ENCODE measurements around the gene EIF3D. TPM values are rescaled to one million over a fixed set of nuclear protein-coding genes. Genes with fewer than 3 reads are reported as not detected.
A peak's percentile ranks its signal among the peaks of the same experiment; 100 is the strongest.
"Not testable (repeated sequence)": the region's sequence is repeated elsewhere in the genome, so short reads cannot be mapped to it uniquely, and the experiment has no call there.

Gene EIF3D
- total RNA-seq, 3 donors from 2014 or later: 375 to 392 (median 385) TPM

- Mint-ChIP-seq H3K4me1 (ENCODE audit: low read depth) (peaks cover 6% of the 10 kb centered on the region), H3K9me3 (no peaks in the 10 kb centered on the region), H3K27me3 (ENCODE audit: low read depth) (peaks cover 8% of the 10 kb centered on the region), H3K4me3 (no peak overlapping the region), H3K36me3 (ENCODE audit: insufficient read depth) (no peaks in the 10 kb centered on the region)
- DNase-seq (no peak), ATAC-seq (no peak)
Observed at GRCh38 chr22:36540867-36541642, 12.1 kb upstream of the EIF3D start.

- no peak for ATAC-seq
- Mint-ChIP-seq H3K4me1 (ENCODE audit: low read depth) (peaks cover 6% of the 10 kb centered on the region), H3K4me3 (no peak overlapping the region)
Observed at GRCh38 chr22:36538529-36538928, 9.6 kb upstream of the EIF3D start.

GRCh38 chr22:36536717-36537116 is 7.8 kb upstream of the EIF3D start:
- H3K36me3 Mint-ChIP-seq (ENCODE audit: insufficient read depth): no peaks in the 10 kb centered on the region
- ATAC-seq (no peak), DNase-seq (no peak)
- peaks cover 2% of the 10 kb centered on the region for H3K27me3 Mint-ChIP-seq (ENCODE audit: low read depth)
- no peak overlapping the region for H3K4me3 Mint-ChIP-seq
- no peaks in the 10 kb centered on the region for H3K9me3 Mint-ChIP-seq
- peaks cover 1% of the 10 kb centered on the region for H3K4me1 Mint-ChIP-seq (ENCODE audit: low read depth)

More at GRCh38 chr22:36538529-36538928, 9.6 kb upstream of the EIF3D start:
- DNase-seq: no peak
- Mint-ChIP-seq H3K9me3 (no peaks in the 10 kb centered on the region), H3K27me3 (ENCODE audit: low read depth) (peaks cover 2% of the 10 kb centered on the region), H3K36me3 (ENCODE audit: insufficient read depth) (no peaks in the 10 kb centered on the region)

GRCh38 chr22:36533320-36533719 is 4.4 kb upstream of the EIF3D start:
- not testable (repeated sequence) for H3K4me3 Mint-ChIP-seq; H3K4me1 Mint-ChIP-seq (ENCODE audit: low read depth); H3K36me3 Mint-ChIP-seq (ENCODE audit: insufficient read depth); H3K9me3 Mint-ChIP-seq; DNase-seq; H3K27me3 Mint-ChIP-seq (ENCODE audit: low read depth); ATAC-seq

GRCh38 chr22:36532466-36532865 is 3.5 kb upstream of the EIF3D start:
- Mint-ChIP-seq H3K27me3 (ENCODE audit: low read depth) (no peaks in the 10 kb centered on the region), H3K9me3 (no peaks in the 10 kb centered on the region), H3K4me3 (no peak overlapping the region), H3K4me1 (ENCODE audit: low read depth) (peaks cover 5% of the 10 kb centered on the region), H3K36me3 (ENCODE audit: insufficient read depth) (no peaks in the 10 kb centered on the region)
- ATAC-seq: no peak
- no peak for DNase-seq

GRCh38 chr22:36528341-36528740 is 625 bp downstream of the EIF3D start:
- ATAC-seq (peak; percentile 3 to 7), DNase-seq (no peak)
- Mint-ChIP-seq H3K27me3 (ENCODE audit: low read depth) (no peaks in the 10 kb centered on the region), H3K9me3 (no peaks in the 10 kb centered on the region), H3K36me3 (ENCODE audit: insufficient read depth) (peaks cover 37% of the 10 kb centered on the region), H3K4me1 (ENCODE audit: low read depth) (peaks cover 24% of the 10 kb centered on the region), H3K4me3 (peak overlapping the region; percentile 94)

- peaks cover 64% of the 10 kb centered on the region for H3K36me3 Mint-ChIP-seq (ENCODE audit: insufficient read depth)
- H3K4me3 Mint-ChIP-seq: no peak overlapping the region
- no peaks in the 10 kb centered on the region for H3K9me3 Mint-ChIP-seq
- H3K4me1 Mint-ChIP-seq (ENCODE audit: low read depth): peaks cover 19% of the 10 kb centered on the region
- DNase-seq (no peak), ATAC-seq (no peak)
- H3K27me3 Mint-ChIP-seq (ENCODE audit: low read depth): no peaks in the 10 kb centered on the region
Observed at GRCh38 chr22:36522662-36523061, 6.3 kb downstream of the EIF3D start.

GRCh38 chr22:36520423-36520822 is 8.5 kb downstream of the EIF3D start:
- peaks cover 67% of the 10 kb centered on the region for H3K36me3 Mint-ChIP-seq (ENCODE audit: insufficient read depth)
- H3K27me3 Mint-ChIP-seq (ENCODE audit: low read depth): no peaks in the 10 kb centered on the region
- H3K9me3 Mint-ChIP-seq: no peaks in the 10 kb centered on the region
- no peak for ATAC-seq
- no peak for DNase-seq
- H3K4me1 Mint-ChIP-seq (ENCODE audit: low read depth): peaks cover 3% of the 10 kb centered on the region
- H3K4me3 Mint-ChIP-seq: no peak overlapping the region

GRCh38 chr22:36519906-36520305 is 9.1 kb downstream of the EIF3D start:
- H3K27me3 Mint-ChIP-seq (ENCODE audit: low read depth); H3K9me3 Mint-ChIP-seq; ATAC-seq; DNase-seq; H3K4me3 Mint-ChIP-seq; H3K4me1 Mint-ChIP-seq (ENCODE audit: low read depth): not testable (repeated sequence)
- peaks cover 65% of the 10 kb centered on the region for H3K36me3 Mint-ChIP-seq (ENCODE audit: insufficient read depth)

- Mint-ChIP-seq H3K27me3 (ENCODE audit: low read depth) (no peaks in the 10 kb centered on the region), H3K36me3 (ENCODE audit: insufficient read depth) (peaks cover 66% of the 10 kb centered on the region), H3K9me3 (no peaks in the 10 kb centered on the region), H3K4me3 (no peak overlapping the region), H3K4me1 (ENCODE audit: low read depth) (no peaks in the 10 kb centered on the region)
- no peak for ATAC-seq
- no peak for DNase-seq
Observed at GRCh38 chr22:36514766-36515165, 14.2 kb downstream of the EIF3D start.

GRCh38 chr22:36512991-36513390 is 16.0 kb downstream of the EIF3D start:
- DNase-seq: no peak
- no peaks in the 10 kb centered on the region for H3K9me3 Mint-ChIP-seq
- no peaks in the 10 kb centered on the region for H3K27me3 Mint-ChIP-seq (ENCODE audit: low read depth)
- ATAC-seq: no peak
- no peak overlapping the region for H3K4me3 Mint-ChIP-seq
- peaks cover 57% of the 10 kb centered on the region for H3K36me3 Mint-ChIP-seq (ENCODE audit: insufficient read depth)
- no peaks in the 10 kb centered on the region for H3K4me1 Mint-ChIP-seq (ENCODE audit: low read depth)

GRCh38 chr22:36512333-36512732 is 16.6 kb downstream of the EIF3D start:
- H3K36me3 Mint-ChIP-seq (ENCODE audit: insufficient read depth): peaks cover 54% of the 10 kb centered on the region
- H3K9me3 Mint-ChIP-seq: no peaks in the 10 kb centered on the region
- peaks cover 4% of the 10 kb centered on the region for H3K4me1 Mint-ChIP-seq (ENCODE audit: low read depth)
- no peak overlapping the region for H3K4me3 Mint-ChIP-seq
- no peak for DNase-seq
- H3K27me3 Mint-ChIP-seq (ENCODE audit: low read depth): no peaks in the 10 kb centered on the region
- ATAC-seq: no peak

GRCh38 chr22:36510966-36511881 is 17.7 kb downstream of the EIF3D start:
- Mint-ChIP-seq H3K4me1 (ENCODE audit: low read depth) (peaks cover 7% of the 10 kb centered on the region), H3K4me3 (no peak overlapping the region), H3K27me3 (ENCODE audit: low read depth) (no peaks in the 10 kb centered on the region), H3K36me3 (ENCODE audit: insufficient read depth) (peaks cover 44% of the 10 kb centered on the region), H3K9me3 (no peaks in the 10 kb centered on the region)
- ATAC-seq (no peak), DNase-seq (peak; percentile 24)

- peaks cover 36% of the 10 kb centered on the region for H3K36me3 Mint-ChIP-seq (ENCODE audit: insufficient read depth)
Observed at GRCh38 chr22:36510384-36510783, 18.6 kb downstream of the EIF3D start.

More at GRCh38 chr22:36510384-36510783, 18.6 kb downstream of the EIF3D start:
- H3K4me1 Mint-ChIP-seq (ENCODE audit: low read depth): peaks cover 7% of the 10 kb centered on the region
- H3K4me3 Mint-ChIP-seq: no peak overlapping the region
- no peaks in the 10 kb centered on the region for H3K27me3 Mint-ChIP-seq (ENCODE audit: low read depth)
- ATAC-seq: no peak
- no peaks in the 10 kb centered on the region for H3K9me3 Mint-ChIP-seq
- DNase-seq: no peak
